Mesenchymal stem cell (in vitro differentiated cells and primary cell): ENCODE data around the gene BIRC5.
A peak's percentile ranks its signal among the peaks of the same experiment; 100 is the strongest.

Experiments
- DNase-seq: peaks from one replicate; pipeline ENCODE4 v3.0.0-alpha.2; 2013
- H2AFZ ChIP-seq: one replicate; pipeline ENCODE4 v1.6.1; 2013; ENCODE audit warnings: low read depth, mild to moderate bottlenecking, control low read depth, inconsistent platforms, low read length, moderate library complexity
- H2AK5ac ChIP-seq: 2 replicates; pipeline ENCODE4 v1.6.1; 2013; ENCODE audit warnings: low read length, moderate library complexity, mild to moderate bottlenecking, inconsistent platforms; ENCODE audit not compliant: severe bottlenecking
- H2BK120ac ChIP-seq: one replicate; pipeline ENCODE4 v1.6.1; 2013; ENCODE audit warnings: low read depth, mild to moderate bottlenecking, inconsistent platforms, low read length, moderate library complexity
- H2BK12ac ChIP-seq, 2 experiments: one replicate each; pipeline ENCODE4 v1.6.1; 2013; ENCODE audit warnings: inconsistent platforms in 2 of 2, low read length in 2 of 2, mild to moderate bottlenecking in 2 of 2, moderate library complexity in 2 of 2, control low read depth in 1 of 2
- H2BK15ac ChIP-seq: one replicate; pipeline ENCODE4 v1.6.1; 2013; ENCODE audit warnings: mild to moderate bottlenecking, low read depth, inconsistent platforms; ENCODE audit not compliant: poor library complexity, severe bottlenecking
- H2BK5ac ChIP-seq: 2 replicates; pipeline ENCODE4 v1.6.1; 2013; ENCODE audit warnings: low read depth, mild to moderate bottlenecking, low read length, control low read depth, inconsistent platforms; ENCODE audit not compliant: poor library complexity, severe bottlenecking
- H3K14ac ChIP-seq, 2 experiments: one replicate each; pipeline ENCODE4 v1.6.1; 2013; ENCODE audit warnings: inconsistent platforms in 2 of 2, low read length in 2 of 2, control low read depth in 1 of 2, mild to moderate bottlenecking in 1 of 2, moderate library complexity in 1 of 2
- H3K18ac ChIP-seq, 2 experiments: one replicate each; pipeline ENCODE4 v1.6.1; 2013; ENCODE audit warnings: inconsistent platforms in 2 of 2, low read length in 2 of 2, control low read depth in 1 of 2, low read depth in 1 of 2, mild to moderate bottlenecking in 1 of 2
- H3K23ac ChIP-seq, 2 experiments: one replicate each; pipeline ENCODE4 v1.6.1; 2013; ENCODE audit warnings: inconsistent platforms in 2 of 2, low read length in 2 of 2, mild to moderate bottlenecking in 2 of 2, moderate library complexity in 2 of 2, control low read depth in 1 of 2
- H3K27ac ChIP-seq: 2 replicates; pipeline ENCODE4 v1.5.1; 2013; ENCODE audit warnings: mild to moderate bottlenecking, moderate library complexity, low read length, control low read depth, inconsistent platforms; ENCODE audit not compliant: poor library complexity, severe bottlenecking
- H3K27me3 ChIP-seq, 2 experiments: 2 replicates each; pipeline versions ENCODE4 v1.6.1 to v1.7.0; 2013; ENCODE audit warnings: low read length in 2 of 2, mild to moderate bottlenecking in 2 of 2, moderate library complexity in 2 of 2, control low read depth in 1 of 2, inconsistent platforms in 1 of 2; ENCODE audit not compliant: control insufficient read depth in 1 of 2, insufficient read depth in 1 of 2
- H3K36me3 ChIP-seq, 2 experiments: 2 replicates each; pipeline versions ENCODE4 v1.6.1 to v1.7.0; 2013; ENCODE audit warnings: low read length in 2 of 2, control low read depth in 1 of 2, inconsistent platforms in 1 of 2, low read depth in 1 of 2, mild to moderate bottlenecking in 1 of 2; ENCODE audit not compliant: insufficient read depth in 2 of 2, control insufficient read depth in 1 of 2
- H3K4ac ChIP-seq, 2 experiments: one replicate each; pipeline ENCODE4 v1.6.1; 2013; ENCODE audit warnings: inconsistent platforms in 2 of 2, low read length in 2 of 2, mild to moderate bottlenecking in 2 of 2, moderate library complexity in 2 of 2, control low read depth in 1 of 2, low read depth in 1 of 2
- H3K4me1 ChIP-seq: 2 replicates; pipeline ENCODE4 v1.6.1; 2013; ENCODE audit warnings: low read depth, low read length, control low read depth; ENCODE audit not compliant: control insufficient read depth, insufficient read depth
- H3K4me2 ChIP-seq: 2 replicates; pipeline ENCODE4 v1.6.1; 2013; ENCODE audit warnings: low read length, mild to moderate bottlenecking, inconsistent platforms; ENCODE audit not compliant: poor library complexity, severe bottlenecking
- H3K4me3 ChIP-seq, 2 experiments: 2 replicates each; pipeline versions ENCODE4 v1.5.1 to v1.7.0; 2013; ENCODE audit warnings: low read length in 2 of 2, mild to moderate bottlenecking in 2 of 2, control low read depth in 1 of 2, low read depth in 1 of 2; ENCODE audit not compliant: insufficient read depth in 1 of 2
- H3K79me1 ChIP-seq: replicated peaks from 2 replicates; pipeline ENCODE4 v1.6.1; 2013; ENCODE audit warnings: mild to moderate bottlenecking, control low read depth, low read length, inconsistent platforms; ENCODE audit not compliant: poor library complexity, severe bottlenecking
- H3K9ac ChIP-seq: 2 replicates; pipeline ENCODE4 v1.7.0; 2013; ENCODE audit warnings: mild to moderate bottlenecking, low read length, moderate library complexity
- H3K9me3 ChIP-seq: 2 replicates; pipeline ENCODE4 v1.7.0; 2013; ENCODE audit warnings: mild to moderate bottlenecking, low read length; ENCODE audit not compliant: control insufficient read depth
- H4K8ac ChIP-seq: one replicate; pipeline ENCODE4 v1.6.1; 2013; ENCODE audit warnings: inconsistent platforms, mild to moderate bottlenecking, low read length, moderate library complexity
- H4K91ac ChIP-seq: one replicate; pipeline ENCODE4 v1.6.1; 2013; ENCODE audit warnings: mild to moderate bottlenecking, low read length, inconsistent platforms
- WGBS: methylation state at CpG from one replicate; pipeline ENCODE4 v1.1.7; 2013; ENCODE audit warnings: mixed read lengths; 5-methylcytosine and 5-hydroxymethylcytosine counted together

The BIRC5 gene

DNA sequence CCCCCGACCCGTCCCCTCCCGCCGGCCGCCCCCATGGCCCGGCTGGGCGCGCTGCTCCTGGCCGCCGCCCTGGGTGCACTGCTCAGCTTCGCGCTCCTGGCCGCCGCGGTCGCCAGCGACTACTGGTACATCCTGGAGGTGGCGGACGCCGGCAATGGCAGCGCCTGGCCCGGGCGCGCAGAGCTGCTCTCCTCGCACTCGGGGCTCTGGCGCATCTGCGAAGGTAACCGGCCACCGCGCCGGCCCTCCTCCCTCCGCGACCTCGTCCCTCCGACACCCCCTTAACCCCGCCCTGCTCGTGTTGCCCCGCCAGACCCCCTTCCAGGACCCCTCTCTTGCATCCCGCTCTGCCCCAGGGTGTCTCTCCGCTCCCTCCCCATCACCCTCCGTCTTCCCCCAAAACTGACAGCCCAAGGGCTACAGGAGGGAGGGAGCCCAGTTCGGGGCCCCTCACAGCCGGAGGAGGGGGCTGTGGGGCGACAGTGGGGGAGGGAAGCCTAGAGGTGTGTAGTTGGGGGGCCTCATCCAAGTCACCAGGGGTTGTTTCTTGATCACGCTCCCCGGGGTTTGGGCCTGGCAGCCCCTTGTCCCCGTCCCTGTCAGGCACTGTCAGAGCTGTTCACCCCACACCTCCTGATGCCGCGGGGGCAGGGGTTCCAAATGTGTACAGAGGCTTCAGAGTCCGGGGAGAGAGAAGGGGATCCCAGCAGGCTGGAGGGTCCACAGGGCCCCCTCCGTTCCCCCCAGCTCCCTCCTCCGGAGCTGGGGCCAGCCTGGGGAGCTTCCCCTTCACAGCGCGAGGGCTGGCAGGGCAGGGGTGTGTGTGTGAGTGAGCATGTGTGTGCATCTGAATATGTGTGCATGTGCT is 18.2 kb downstream of the BIRC5 start:
- Histone ChIP-seq H2BK15ac (no peak overlapping the region), H2AFZ (no peak overlapping the region), H4K8ac (peak overlapping the region; percentile 75), H3K27me3 (peaks cover 29 to 47% of the 10 kb centered on the region in 2 experiments), H3K27ac (no peak overlapping the region), H3K4me2 (peak overlapping the region; percentile 24), H3K9ac (no peak overlapping the region), H3K4ac (no peak overlapping the region), H3K36me3 (peaks cover 0 to 5% of the 10 kb centered on the region in 2 experiments), H2BK120ac (no peak overlapping the region), H2BK5ac (no peak overlapping the region), H3K23ac (peak overlapping the region; percentile 26 to 38), H3K18ac (no peak overlapping the region), H3K9me3 (no peaks in the 10 kb centered on the region), H2BK12ac (no peak overlapping the region), H2AK5ac (no peak overlapping the region), H4K91ac (no peak overlapping the region), H3K79me1 (no peaks in the 10 kb centered on the region), H3K4me3 (no peak overlapping the region), H3K14ac (no peak overlapping the region), H3K4me1 (peaks cover 16% of the 10 kb centered on the region)
- 21% methylated on average over 49 of the region's 55 CpGs for WGBS
- DNase-seq: no peak

DNA sequence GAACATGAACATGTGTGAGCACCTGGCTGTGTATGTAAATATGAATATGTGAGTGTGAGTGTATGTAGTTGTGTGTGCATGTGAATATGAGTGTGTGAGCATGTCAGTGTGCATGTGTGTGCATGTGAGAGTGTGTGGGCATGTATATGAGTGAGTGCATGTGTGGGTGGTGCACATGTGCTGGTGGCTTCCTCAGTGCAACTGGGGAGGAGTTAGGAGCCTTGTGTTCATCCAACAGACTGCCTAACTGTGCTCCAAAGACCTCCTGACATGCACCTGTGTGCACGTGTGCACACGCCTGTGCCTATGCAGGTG is 18.8 kb downstream of the BIRC5 start:
- Histone ChIP-seq H2BK15ac (no peak overlapping the region), H3K23ac (no peak overlapping the region), H3K9me3 (no peaks in the 10 kb centered on the region), H3K27me3 (peaks cover 29 to 53% of the 10 kb centered on the region in 2 experiments), H2BK120ac (no peak overlapping the region), H3K18ac (no peak overlapping the region), H4K91ac (no peak overlapping the region), H3K9ac (no peak overlapping the region), H3K4me3 (no peak overlapping the region), H3K36me3 (peaks cover 0 to 5% of the 10 kb centered on the region in 2 experiments), H2BK5ac (no peak overlapping the region), H3K4me1 (peaks cover 19% of the 10 kb centered on the region), H2AFZ (no peak overlapping the region), H3K27ac (no peak overlapping the region), H3K79me1 (no peaks in the 10 kb centered on the region), H3K4me2 (no peak overlapping the region), H3K4ac (no peak overlapping the region), H4K8ac (no peak overlapping the region), H2AK5ac (no peak overlapping the region), H3K14ac (no peak overlapping the region), H2BK12ac (no peak overlapping the region)
- WGBS: 93% methylated on average over 2 of the region's 2 CpGs
- no peak for DNase-seq

DNA sequence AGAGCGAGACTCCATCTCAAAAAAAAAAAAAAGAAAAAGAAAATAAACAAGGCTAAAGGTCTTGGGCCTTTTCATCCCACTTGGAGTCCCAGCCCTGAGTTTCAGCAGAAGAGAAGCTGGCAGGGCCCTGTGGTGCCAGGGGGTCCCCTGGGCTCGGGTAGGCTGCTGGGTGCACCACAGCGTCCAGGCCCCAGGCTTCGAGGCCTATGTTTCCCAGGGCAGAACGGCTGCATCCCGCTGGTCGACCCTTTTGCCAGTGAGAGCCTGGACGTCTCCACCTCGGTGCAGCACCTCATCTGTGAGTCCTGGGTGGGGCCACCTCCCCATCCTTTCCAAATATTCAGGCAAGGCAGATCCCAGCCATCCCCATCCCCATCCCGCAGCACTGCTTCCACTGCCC is 19.6 kb downstream of the BIRC5 start:
- Histone ChIP-seq H2AFZ (no peak overlapping the region), H4K8ac (no peak overlapping the region), H3K9ac (no peak overlapping the region), H3K4me3 (no peak overlapping the region), H2BK120ac (no peak overlapping the region), H3K4ac (no peak overlapping the region), H3K4me1 (peaks cover 21% of the 10 kb centered on the region), H2BK5ac (no peak overlapping the region), H3K18ac (no peak overlapping the region), H2AK5ac (no peak overlapping the region), H3K27ac (no peak overlapping the region), H3K79me1 (no peaks in the 10 kb centered on the region), H3K9me3 (no peaks in the 10 kb centered on the region), H2BK12ac (no peak overlapping the region), H2BK15ac (no peak overlapping the region), H3K23ac (no peak overlapping the region), H3K36me3 (peaks cover 0 to 5% of the 10 kb centered on the region in 2 experiments), H4K91ac (no peak overlapping the region), H3K14ac (peak overlapping the region in 1 of 2 experiments; percentile 41), H3K4me2 (no peak overlapping the region), H3K27me3 (peaks cover 29 to 56% of the 10 kb centered on the region in 2 experiments)
- WGBS: 90% methylated on average over 9 of the region's 10 CpGs
- DNase-seq: no peak

DNA sequence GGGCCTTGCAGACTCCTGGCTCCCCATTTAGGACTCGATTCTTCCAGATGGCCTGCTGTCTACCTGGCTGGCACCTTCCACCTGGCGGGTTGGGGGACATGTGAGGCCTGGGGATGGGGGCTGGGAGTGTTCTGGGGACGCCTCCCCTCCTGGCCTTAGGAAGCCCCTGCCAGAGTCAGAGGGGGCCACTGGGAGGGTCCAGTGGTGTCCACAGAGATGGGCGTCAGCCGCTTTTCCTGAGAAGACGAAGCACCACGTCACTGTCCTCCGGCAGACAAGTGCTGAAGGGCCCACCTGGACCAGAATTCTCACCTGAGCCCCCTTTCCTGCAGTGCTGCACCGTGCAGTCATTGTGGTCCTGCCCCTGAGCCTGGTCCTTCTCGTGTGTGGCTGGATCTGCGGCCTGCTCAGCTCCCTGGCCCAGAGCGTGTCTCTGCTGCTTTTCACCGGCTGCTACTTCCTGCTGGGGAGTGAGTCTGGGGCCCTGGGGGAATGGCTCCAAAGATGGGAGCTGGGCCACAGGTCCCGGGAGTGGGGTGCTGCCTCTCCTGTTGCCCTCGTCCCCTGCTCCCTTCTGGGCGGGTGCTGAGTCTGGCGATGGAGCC is 20.3 kb downstream of the BIRC5 start:
- no peak overlapping the region for H3K14ac ChIP-seq
- H3K4ac ChIP-seq: no peak overlapping the region
- H4K8ac ChIP-seq: no peak overlapping the region
- H3K27me3 ChIP-seq: peaks cover 29 to 59% of the 10 kb centered on the region in 2 experiments
- no peak overlapping the region for H3K23ac ChIP-seq
- no peak for DNase-seq
- peaks cover 21% of the 10 kb centered on the region for H3K4me1 ChIP-seq
- no peaks in the 10 kb centered on the region for H3K79me1 ChIP-seq
- no peak overlapping the region for H2BK15ac ChIP-seq
- H2BK5ac ChIP-seq: no peak overlapping the region
- peak overlapping the region; percentile 45 for H4K91ac ChIP-seq
- H2BK120ac ChIP-seq: no peak overlapping the region
- H3K4me3 ChIP-seq: no peak overlapping the region
- H3K9ac ChIP-seq: no peak overlapping the region
- no peak overlapping the region for H2AFZ ChIP-seq
- H2AK5ac ChIP-seq: no peak overlapping the region
- H3K9me3 ChIP-seq: no peaks in the 10 kb centered on the region
- H3K27ac ChIP-seq: no peak overlapping the region
- WGBS: 87% methylated on average over 17 of the region's 17 CpGs
- H3K18ac ChIP-seq: no peak overlapping the region
- H2BK12ac ChIP-seq: no peak overlapping the region
- peaks cover 0 to 5% of the 10 kb centered on the region in 2 experiments for H3K36me3 ChIP-seq
- H3K4me2 ChIP-seq: no peak overlapping the region
